Right atrium auricular region (tissue), 2 donors: ENCODE results near the gene ELL. TPM values are rescaled to one million over a fixed set of nuclear protein-coding genes. Genes with fewer than 3 reads are reported as not detected.

Experiments used
- DNase-seq: peaks from one replicate; pipeline ENCODE4 v3.0.0-alpha.2; 2019; ENCODE audit warnings: low spot score
- H3K27ac ChIP-seq, 2 donors: fragments of 200-600 bp; sonication (generic); 1 replicate in 1 of 2; 2 replicates in 1 of 2; pipeline ENCODE4 v1.5.1; 2016 to 2019
- H3K27me3 ChIP-seq, 2 donors: fragments of 200-600 bp; sonication (generic); one replicate each; pipeline versions ENCODE4 v1.5.1 to v1.6.0; 2017 to 2019
- H3K36me3 ChIP-seq: fragments of 200-600 bp; sonication (generic); one replicate; pipeline ENCODE4 v1.5.1; 2016
- H3K4me1 ChIP-seq, 2 donors: fragments of 200-600 bp; sonication (generic); one replicate each; pipeline versions ENCODE4 v1.5.1 to v1.6.0; 2017 to 2019
- H3K4me3 ChIP-seq, 2 donors: fragments of 200-600 bp; sonication (generic); 1 replicate in 1 of 2; 2 replicates in 1 of 2; pipeline ENCODE4 v1.5.1; 2017 to 2019; ENCODE audit warnings: mild to moderate bottlenecking in 1 of 2, moderate library complexity in 1 of 2
- H3K9me3 ChIP-seq, 2 donors: fragments of 200-600 bp; sonication (generic); one replicate each; pipeline ENCODE4 v1.5.1; 2019
- CTCF ChIP-seq, 2 donors: fragments of 200-600 bp; sonication (generic); IDR thresholded peaks; one replicate each; pipeline ENCODE4 v1.5.1; 2019; ENCODE audit warnings: antibody characterized with exemption in 2 of 2
- total RNA-seq, 2 donors: library from RNA; depleted of rRNA; stranded (reverse); fragments of >200 nt; gene quantifications; one replicate each; pipeline ENCODE4 v1.1.0, GENCODE V29; 2016

ELL gene
- total RNA-seq, 2 donors from 2014 or later = 12.4 to 17.5 TPM

- no peaks in the 10 kb centered on the region for H3K27me3 ChIP-seq
- no peak overlapping the region for H3K4me3 ChIP-seq
- peaks cover 18% of the 10 kb centered on the region for H3K36me3 ChIP-seq
- no peak overlapping the region for H3K27ac ChIP-seq
- no peaks in the 10 kb centered on the region for H3K9me3 ChIP-seq
- TF ChIP-seq CTCF (IDR thresholded peaks at IDR 0.05) = no peak
- no peak for DNase-seq
- H3K4me1 ChIP-seq = peaks cover 0 to 58% of the 10 kb centered on the region in 2 donors
Measured at GRCh38 chr19:18475762-18476331, 46.0 kb downstream of the ELL start.

GRCh38 chr19:18475004-18475453 is 46.8 kb downstream of the ELL start:
- H3K27ac ChIP-seq = no peak overlapping the region
- no peak for DNase-seq
- H3K4me1 ChIP-seq = peaks cover 0 to 57% of the 10 kb centered on the region in 2 donors
- peaks cover 24% of the 10 kb centered on the region for H3K36me3 ChIP-seq
- no peaks in the 10 kb centered on the region for H3K9me3 ChIP-seq
- H3K27me3 ChIP-seq = no peaks in the 10 kb centered on the region
- TF ChIP-seq CTCF (IDR thresholded peaks at IDR 0.05) = no peak
- H3K4me3 ChIP-seq = no peak overlapping the region

GRCh38 chr19:18474366-18474887 is 47.4 kb downstream of the ELL start:
- no peaks in the 10 kb centered on the region for H3K27me3 ChIP-seq
- no peak overlapping the region for H3K27ac ChIP-seq
- DNase-seq = no peak
- H3K9me3 ChIP-seq = no peaks in the 10 kb centered on the region
- H3K4me3 ChIP-seq = no peak overlapping the region
- peaks cover 24% of the 10 kb centered on the region for H3K36me3 ChIP-seq
- TF ChIP-seq CTCF (IDR thresholded peaks at IDR 0.05) = no peak
- H3K4me1 ChIP-seq = peaks cover 0 to 57% of the 10 kb centered on the region in 2 donors

GRCh38 chr19:18473706-18474087 is 48.2 kb downstream of the ELL start:
- peak overlapping the region in 1 of 2 donors; percentile 23 for H3K27ac ChIP-seq
- no peaks in the 10 kb centered on the region for H3K27me3 ChIP-seq
- peaks cover 24% of the 10 kb centered on the region for H3K36me3 ChIP-seq
- peaks cover 0 to 57% of the 10 kb centered on the region in 2 donors for H3K4me1 ChIP-seq
- no peak overlapping the region for H3K4me3 ChIP-seq
- no peaks in the 10 kb centered on the region for H3K9me3 ChIP-seq
- DNase-seq = no peak
- no peak for TF ChIP-seq CTCF (IDR thresholded peaks at IDR 0.05)

GRCh38 chr19:18473003-18473705 is 48.7 kb downstream of the ELL start:
- H3K36me3 ChIP-seq = peaks cover 24% of the 10 kb centered on the region
- H3K27me3 ChIP-seq = no peaks in the 10 kb centered on the region
- no peak for DNase-seq
- no peak overlapping the region for H3K4me3 ChIP-seq
- TF ChIP-seq CTCF (IDR thresholded peaks at IDR 0.05) = no peak
- H3K4me1 ChIP-seq = peaks cover 0 to 57% of the 10 kb centered on the region in 2 donors
- H3K27ac ChIP-seq = peak overlapping the region in 1 of 2 donors; percentile 23
- H3K9me3 ChIP-seq = no peaks in the 10 kb centered on the region
